HCT116 (cell line): ENCODE results near the gene RASAL2. TPM values are rescaled to one million over a fixed set of nuclear protein-coding genes. Genes with fewer than 3 reads are reported as not detected.

Experiments used
- ATAC-seq: fragments of 200-7000 bp; cut with Tn5 transposase; 2 replicates; pipeline ENCODE4 v1.9.1; 2020; ENCODE audit warnings: mild to moderate bottlenecking, moderate library complexity
- BruUV-seq: library from RNA; stranded (reverse); fragments of 400-500 nt; replicated peaks from 2 replicates; lab custom pipeline; 2021; lab: Mats Ljungman, UMichigan
- CTCF ChIA-PET: fragments of 300-600 bp; sonication (Branson Sonifier 250); formaldehyde crosslinking; loops from one replicate; lab custom pipeline; 2021; ENCODE audit warnings: antibody characterized with exemption; lab: Charles Lee
- POLR2A ChIA-PET: fragments of 300-600, 350-600 bp; sonication (Branson Sonifier 250); formaldehyde crosslinking; loops from one replicate; lab custom pipeline; 2021; ENCODE audit warnings: antibody characterized with exemption; lab: Charles Lee
- RAD21 ChIA-PET, 2 experiments: fragments of 300-600 bp; sonication (Branson Sonifier 250); formaldehyde crosslinking; loops; one replicate each; lab custom pipeline; 2023; ENCODE audit warnings: low total read pairs in 2 of 2; ENCODE audit not compliant: uncharacterized antibody in 2 of 2, unreplicated experiment in 2 of 2, low non-redundant PET in 1 of 2; lab: Charles Lee
- DNase-seq: peaks from one replicate; pipeline ENCODE4 v3.0.0-alpha.2; 2010; ENCODE audit warnings: low read depth, low spot score
- H2AFZ ChIP-seq: fragments of 200-600 bp; shearing (Covaris generic), sonication (generic); 2 replicates; pipeline ENCODE4 v1.6.1; 2017; ENCODE audit warnings: low read depth, mixed run types, mixed read lengths, antibody characterized with exemption, low read length; ENCODE audit not compliant: poor library complexity, severe bottlenecking
- H3K27ac ChIP-seq: 2 replicates; pipeline ENCODE4 v1.5.1; 2012; ENCODE audit warnings: low read depth, low read length
- H3K27me3 ChIP-seq: fragments of 200-600 bp; sonication (generic); 2 replicates; pipeline ENCODE4 v1.6.1; 2016; ENCODE audit warnings: mixed run types, low read length, mixed read lengths; ENCODE audit not compliant: insufficient read depth
- H3K36me3 ChIP-seq, 2 experiments: fragments of 200-500 bp in 1 of 2; fragments of 200-600 bp in 1 of 2; sonication (Bioruptor generic) in 1 of 2; sonication (generic) in 1 of 2; 2 replicates each; pipeline versions ENCODE4 v1.5.1 to v1.6.1; 2014 to 2016; ENCODE audit warnings: low read length in 2 of 2, inconsistent platforms in 1 of 2, mixed read lengths in 1 of 2, mixed run types in 1 of 2; ENCODE audit not compliant: insufficient read depth in 2 of 2, control insufficient read depth in 1 of 2
- H3K4me1 ChIP-seq, 2 experiments: fragments of 200-600 bp in 1 of 2; sonication (generic) in 1 of 2; 2 replicates each; pipeline versions ENCODE4 v1.5.1 to v1.6.1; 2012 to 2017; ENCODE audit warnings: low read length in 2 of 2, inconsistent platforms in 1 of 2, mild to moderate bottlenecking in 1 of 2, mixed read lengths in 1 of 2, mixed run types in 1 of 2, moderate library complexity in 1 of 2; ENCODE audit not compliant: insufficient read depth in 2 of 2, control insufficient read depth in 1 of 2
- H3K4me2 ChIP-seq: fragments of 200-600 bp; sonication (generic); 2 replicates; pipeline ENCODE4 v1.6.1; 2017; ENCODE audit warnings: mixed run types, low read length, mixed read lengths
- H3K4me3 ChIP-seq, 2 experiments: fragments of 200-600 bp in 1 of 2; sonication (generic) in 1 of 2; replicated peaks in 1 of 2; 2 replicates each; pipeline ENCODE4 v1.5.1; 2011 to 2016; ENCODE audit warnings: low read length in 2 of 2, control low read depth in 1 of 2, low read depth in 1 of 2, mild to moderate bottlenecking in 1 of 2, mixed read lengths in 1 of 2, mixed run types in 1 of 2
- H3K79me2 ChIP-seq: fragments of 200-600 bp; sonication (generic); 2 replicates; pipeline ENCODE4 v1.6.1; 2017; ENCODE audit warnings: mild to moderate bottlenecking, mixed run types, low read length, moderate library complexity, mixed read lengths; ENCODE audit not compliant: insufficient read depth
- H3K9ac ChIP-seq: fragments of 200-600 bp; sonication (generic); 2 replicates; pipeline ENCODE4 v1.6.1; 2016; ENCODE audit warnings: low read length, mixed read lengths
- H3K9me2 ChIP-seq: fragments of 200-600 bp; sonication (generic), shearing (Covaris generic); 2 replicates; pipeline ENCODE4 v1.6.1; 2017; ENCODE audit warnings: mixed run types, mild to moderate bottlenecking, moderate library complexity; ENCODE audit not compliant: insufficient read depth
- H3K9me3 ChIP-seq, 2 experiments: fragments of 200-500 bp in 1 of 2; fragments of 200-600 bp in 1 of 2; sonication (Bioruptor generic) in 1 of 2; sonication (generic) in 1 of 2; 2 replicates each; pipeline ENCODE4 v1.6.1; 2014 to 2017; ENCODE audit warnings: low read length in 2 of 2, mixed read lengths in 2 of 2, inconsistent platforms in 1 of 2, low read depth in 1 of 2, mild to moderate bottlenecking in 1 of 2, mixed run types in 1 of 2, moderate library complexity in 1 of 2; ENCODE audit not compliant: control insufficient read depth in 1 of 2, insufficient read depth in 1 of 2
- H4K20me1 ChIP-seq: fragments of 200-600 bp; sonication (generic), shearing (Covaris generic); 2 replicates; pipeline ENCODE4 v1.6.1; 2017; ENCODE audit warnings: mixed run types, mild to moderate bottlenecking, moderate library complexity; ENCODE audit not compliant: insufficient read depth
- ATF3 ChIP-seq: IDR thresholded peaks from 2 replicates; pipeline ENCODE4 v1.6.1; 2012
- CTCF ChIP-seq, 3 experiments: fragments of 200-600 bp in 1 of 3; sonication (generic) in 1 of 3; IDR thresholded peaks in 2 of 3; conservative IDR thresholded peaks in 1 of 3; 2 replicates each; pipeline ENCODE4 v1.5.1; 2012 to 2017; ENCODE audit warnings: low read depth in 2 of 3, low read length in 2 of 3, antibody characterized with exemption in 1 of 3, borderline replicate concordance in 1 of 3, control low read depth in 1 of 3, mild to moderate bottlenecking in 1 of 3, mixed read lengths in 1 of 3, mixed run types in 1 of 3, moderate library complexity in 1 of 3; ENCODE audit not compliant: insufficient read depth in 1 of 3
- ELF1 ChIP-seq: IDR thresholded peaks from 2 replicates; pipeline ENCODE4 v1.6.1; 2012; ENCODE audit warnings: low read depth, borderline replicate concordance
- EZH2 ChIP-seq: fragments of 200-600 bp; sonication (generic); IDR thresholded peaks from 2 replicates; pipeline ENCODE4 v1.6.1; 2017; ENCODE audit warnings: antibody characterized with exemption, mixed run types
- FOSL1 ChIP-seq: IDR thresholded peaks from 2 replicates; pipeline ENCODE4 v1.6.1; 2012; ENCODE audit warnings: low read depth
- JUND ChIP-seq: IDR thresholded peaks from 2 replicates; pipeline ENCODE4 v1.6.1; 2012
- SP1 ChIP-seq: IDR thresholded peaks from 2 replicates; pipeline ENCODE4 v1.6.1; 2012; ENCODE audit warnings: low read depth
- ZFX ChIP-seq: fragments of 450-650 bp; IDR thresholded peaks from 2 replicates; pipeline ENCODE4 v1.6.1; 2017
- intact Hi-C: fragments of 100-400 bp; cut with micrococcal nuclease; formaldehyde crosslinking; loops from 2 replicates; pipeline ENCODE4 v1.10.0; 2022
- total RNA-seq: library from RNA; stranded (reverse); gene quantifications from one replicate; pipeline ENCODE4 v1.2.1, GENCODE V29; 2021; ENCODE audit not compliant: unreplicated experiment

The RASAL2 gene
- total RNA-seq, 1 experiment from 2014 or later, result 11.7 TPM

- CTCF ChIA-PET, result no interaction called here
- no peaks in the 10 kb centered on the region for H3K9me3 ChIP-seq
- BruUV-seq, result no TSS peak
- no peak overlapping the region for H3K27ac ChIP-seq
- H4K20me1 ChIP-seq, result no peaks in the 10 kb centered on the region
- no peak overlapping the region for H3K9ac ChIP-seq
- RAD21 ChIA-PET, result no interaction called here
- TF ChIP-seq ZFX (no peak), ATF3 (no peak), EZH2 (no peak)
- H2AFZ ChIP-seq, result no peak overlapping the region
- H3K4me2 ChIP-seq, result no peak overlapping the region
- H3K9me2 ChIP-seq, result no peaks in the 10 kb centered on the region
- H3K27me3 ChIP-seq, result no peaks in the 10 kb centered on the region
- H3K4me3 ChIP-seq, result no peak overlapping the region
- ATAC-seq (no peak), DNase-seq (no peak)
- POLR2A ChIA-PET, result no interaction called here
- H3K79me2 ChIP-seq, result no peaks in the 10 kb centered on the region
- H3K36me3 ChIP-seq, result no peaks in the 10 kb centered on the region
- no peaks in the 10 kb centered on the region for H3K4me1 ChIP-seq
- intact Hi-C loops, result no loop called here
Measured at GRCh38 chr1:178483251-178483957, 389.5 kb downstream of the RASAL2 start.

GRCh38 chr1:178484698-178485225 lies 390.9 kb downstream of the RASAL2 start:
- no peak overlapping the region for H3K4me3 ChIP-seq
- no peaks in the 10 kb centered on the region for H3K4me1 ChIP-seq
- H3K27me3 ChIP-seq, result no peaks in the 10 kb centered on the region
- BruUV-seq, result no TSS peak
- no peaks in the 10 kb centered on the region for H3K9me3 ChIP-seq
- no peak for TF ChIP-seq CTCF (IDR thresholded peaks at IDR 0.05 in 2 of 3, conservative IDR thresholded peaks at IDR 0.05 in 1 of 3; ENCODE audit: borderline replicate concordance in 1 of 3, insufficient read depth in 1 of 3, low read depth in 2 of 3, low read length in 2 of 3)
- no peak for TF ChIP-seq JUND
- TF ChIP-seq SP1, result no peak
- no peak for TF ChIP-seq ELF1
- no peak for TF ChIP-seq FOSL1
- H2AFZ ChIP-seq, result no peak overlapping the region
- no peak for DNase-seq
- H4K20me1 ChIP-seq, result no peaks in the 10 kb centered on the region
- H3K27ac ChIP-seq, result no peak overlapping the region
- H3K36me3 ChIP-seq, result no peaks in the 10 kb centered on the region
- CTCF ChIA-PET, result no interaction called here
- no peaks in the 10 kb centered on the region for H3K79me2 ChIP-seq
- ATAC-seq, result no peak
- H3K9ac ChIP-seq, result no peak overlapping the region
- intact Hi-C loops, result no loop called here
- H3K9me2 ChIP-seq, result no peaks in the 10 kb centered on the region
- RAD21 ChIA-PET, result no interaction called here
- POLR2A ChIA-PET, result no interaction called here
- H3K4me2 ChIP-seq, result no peak overlapping the region
